ENCODE data around the gene OR4F15. TPM values are rescaled to one million over a fixed set of nuclear protein-coding genes. Genes with fewer than 3 reads are reported as not detected.
"Not testable (repeated sequence)": the region's sequence is repeated elsewhere in the genome, so short reads cannot be mapped to it uniquely, and the experiment has no call there.

The OR4F15 gene
- total RNA-seq, 1 donor from 2014 or later = not detected

DNA sequence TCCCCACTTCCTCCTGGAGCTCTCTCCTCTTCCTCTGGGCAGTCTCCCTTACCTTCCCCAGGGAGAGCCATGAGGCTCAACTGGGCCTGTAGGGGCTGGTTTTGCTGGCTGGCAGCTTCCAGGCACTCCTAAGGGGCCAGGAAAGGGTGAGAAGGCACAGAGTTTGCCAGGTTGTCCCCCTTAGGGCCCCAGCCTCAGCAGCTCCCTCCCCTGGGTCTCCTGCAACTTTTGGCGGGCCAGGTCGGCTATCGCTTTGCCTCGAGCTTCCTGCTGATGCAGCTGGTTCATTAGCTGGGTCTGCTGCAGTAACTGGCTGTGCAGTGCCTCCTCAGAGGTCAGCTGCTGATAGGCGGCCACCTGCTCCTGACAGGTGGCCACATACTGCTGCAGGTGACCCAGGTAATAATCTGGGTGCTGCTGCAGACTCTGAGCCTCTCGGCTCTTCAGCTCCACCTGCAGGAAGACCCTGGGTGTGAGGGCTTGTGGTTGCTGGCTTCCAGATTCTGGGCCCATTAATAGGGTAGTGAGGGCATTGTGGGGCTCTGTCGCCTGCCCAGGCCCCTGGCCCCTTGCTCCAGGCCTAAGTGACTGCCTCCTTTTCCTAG lies 38.4 kb upstream of the OR4F15 start:
- no peak overlapping the region for H3K4me3 ChIP-seq
- no peaks in the 10 kb centered on the region for H3K9me3 ChIP-seq
- TF ChIP-seq, protein P1, sequence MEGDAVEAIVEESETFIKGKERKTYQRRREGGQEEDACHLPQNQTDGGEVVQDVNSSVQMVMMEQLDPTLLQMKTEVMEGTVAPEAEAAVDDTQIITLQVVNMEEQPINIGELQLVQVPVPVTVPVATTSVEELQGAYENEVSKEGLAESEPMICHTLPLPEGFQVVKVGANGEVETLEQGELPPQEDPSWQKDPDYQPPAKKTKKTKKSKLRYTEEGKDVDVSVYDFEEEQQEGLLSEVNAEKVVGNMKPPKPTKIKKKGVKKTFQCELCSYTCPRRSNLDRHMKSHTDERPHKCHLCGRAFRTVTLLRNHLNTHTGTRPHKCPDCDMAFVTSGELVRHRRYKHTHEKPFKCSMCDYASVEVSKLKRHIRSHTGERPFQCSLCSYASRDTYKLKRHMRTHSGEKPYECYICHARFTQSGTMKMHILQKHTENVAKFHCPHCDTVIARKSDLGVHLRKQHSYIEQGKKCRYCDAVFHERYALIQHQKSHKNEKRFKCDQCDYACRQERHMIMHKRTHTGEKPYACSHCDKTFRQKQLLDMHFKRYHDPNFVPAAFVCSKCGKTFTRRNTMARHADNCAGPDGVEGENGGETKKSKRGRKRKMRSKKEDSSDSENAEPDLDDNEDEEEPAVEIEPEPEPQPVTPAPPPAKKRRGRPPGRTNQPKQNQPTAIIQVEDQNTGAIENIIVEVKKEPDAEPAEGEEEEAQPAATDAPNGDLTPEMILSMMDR (IDR thresholded peaks at IDR 0.05) = peak; percentile 9
- no peaks in the 10 kb centered on the region for H3K36me3 ChIP-seq
- DNase-seq = no peak
- ATAC-seq = no peak
- no peak overlapping the region for H3K27ac ChIP-seq
- H3K4me1 ChIP-seq = no peaks in the 10 kb centered on the region
- H3K27me3 ChIP-seq (ENCODE audit: low read depth) = no peaks in the 10 kb centered on the region
- intact Hi-C loops (cut with DNase I) = no loop called here

DNA sequence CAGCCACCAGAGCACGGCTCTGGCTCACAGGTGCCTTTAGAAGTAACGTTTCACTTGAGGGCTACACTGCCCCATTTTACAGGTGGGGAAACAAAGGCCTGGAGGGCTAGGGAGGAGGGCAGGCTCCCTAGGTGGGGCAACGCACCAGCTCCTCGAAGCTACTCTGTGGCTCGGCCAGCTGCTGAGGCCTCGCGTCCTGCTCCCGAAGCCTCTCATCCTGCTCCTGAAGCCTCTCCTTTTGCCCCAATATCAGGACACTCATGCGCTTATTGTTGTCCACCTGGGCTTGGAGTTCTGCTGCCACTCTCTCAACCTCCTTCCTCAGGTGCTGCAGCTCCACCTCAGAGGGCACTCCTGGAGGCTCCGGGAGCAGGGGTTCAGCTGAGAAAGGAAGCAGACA lies 36.9 kb upstream of the OR4F15 start:
- intact Hi-C loops (cut with DNase I) = no loop called here
- TF ChIP-seq, protein P1 (IDR thresholded peaks at IDR 0.05) = no peak
- Histone ChIP-seq H3K4me3 (no peak overlapping the region), H3K9me3 (no peaks in the 10 kb centered on the region), H3K27me3 (ENCODE audit: low read depth) (no peaks in the 10 kb centered on the region), H3K4me1 (no peaks in the 10 kb centered on the region), H3K36me3 (no peaks in the 10 kb centered on the region), H3K27ac (no peak overlapping the region)
- ATAC-seq (no peak), DNase-seq (no peak)

- H3K4me1 ChIP-seq; intact Hi-C loops (cut with DNase I); H3K27me3 ChIP-seq (ENCODE audit: low read depth); H3K27ac ChIP-seq; H3K4me3 ChIP-seq; H3K9me3 ChIP-seq; H3K36me3 ChIP-seq; DNase-seq; ATAC-seq: not testable (repeated sequence)
Observed at GRCh38 chr15:101778576-101778975, 33.4 kb upstream of the OR4F15 start.

DNA sequence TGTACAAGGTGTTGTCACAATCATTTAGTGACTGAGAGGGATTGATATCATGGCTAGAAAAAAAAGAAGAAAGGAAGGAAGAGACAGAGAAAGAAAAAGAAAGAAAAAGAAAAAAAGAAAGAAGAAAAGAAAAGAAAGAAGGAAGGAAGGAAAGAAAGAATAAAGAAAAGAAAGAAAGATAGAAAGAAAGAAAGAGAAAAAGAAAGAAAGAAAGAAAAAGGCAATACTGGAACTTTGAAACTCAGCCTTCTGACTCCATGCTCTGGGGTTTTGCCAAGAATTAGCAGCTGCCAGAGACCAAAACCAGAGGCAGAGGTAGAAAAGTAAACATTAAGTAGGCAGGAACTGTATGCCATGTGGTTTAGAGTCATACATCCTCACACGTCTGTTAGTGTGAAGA lies 31.8 kb upstream of the OR4F15 start:
- intact Hi-C loops (cut with DNase I); H3K27ac ChIP-seq; H3K4me1 ChIP-seq; H3K27me3 ChIP-seq (ENCODE audit: low read depth); H3K9me3 ChIP-seq; H3K4me3 ChIP-seq; H3K36me3 ChIP-seq; ATAC-seq; DNase-seq: not testable (repeated sequence)

GRCh38 chr15:101781928-101782327 lies 30.1 kb upstream of the OR4F15 start:
- DNase-seq (no peak), ATAC-seq (no peak)

DNA sequence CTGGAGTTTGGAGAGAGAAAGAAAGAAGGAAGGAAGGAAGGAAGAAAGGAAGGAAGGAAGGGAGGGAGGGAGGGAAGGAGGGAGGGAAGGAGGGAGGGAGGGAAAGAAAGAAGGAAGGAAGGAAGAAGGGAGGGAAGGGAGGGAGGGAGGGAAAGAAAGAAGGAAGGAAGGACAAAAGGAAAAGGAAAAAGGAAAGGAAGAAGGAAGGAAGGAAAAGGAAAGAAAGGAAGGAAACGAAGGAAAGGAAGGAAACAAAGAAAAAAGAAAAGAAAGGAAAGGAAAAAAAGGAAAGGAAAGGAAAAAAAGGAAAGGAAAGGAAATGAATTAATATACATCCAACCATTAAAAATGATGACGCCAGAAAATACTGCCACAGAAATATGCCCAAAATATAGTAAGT lies 27.4 kb upstream of the OR4F15 start:
- Histone ChIP-seq H3K27me3 (ENCODE audit: low read depth) (peaks cover 4% of the 10 kb centered on the region), H3K36me3 (no peaks in the 10 kb centered on the region), H3K4me3 (no peak overlapping the region), H3K4me1 (no peaks in the 10 kb centered on the region), H3K9me3 (no peaks in the 10 kb centered on the region), H3K27ac (no peak overlapping the region)
- TF ChIP-seq, protein P1 (IDR thresholded peaks at IDR 0.05) = no peak
- DNase-seq (no peak), ATAC-seq (no peak)
- intact Hi-C loops (cut with DNase I) = no loop called here

More at GRCh38 chr15:101781928-101782327, 30.1 kb upstream of the OR4F15 start:
- Histone ChIP-seq H3K36me3 (no peaks in the 10 kb centered on the region), H3K9me3 (no peaks in the 10 kb centered on the region), H3K4me3 (no peak overlapping the region), H3K4me1 (no peaks in the 10 kb centered on the region), H3K27ac (no peak overlapping the region), H3K27me3 (ENCODE audit: low read depth) (no peaks in the 10 kb centered on the region)
- TF ChIP-seq, protein P1 (IDR thresholded peaks at IDR 0.05) = no peak
- intact Hi-C loops (cut with DNase I) = no loop called here

DNA sequence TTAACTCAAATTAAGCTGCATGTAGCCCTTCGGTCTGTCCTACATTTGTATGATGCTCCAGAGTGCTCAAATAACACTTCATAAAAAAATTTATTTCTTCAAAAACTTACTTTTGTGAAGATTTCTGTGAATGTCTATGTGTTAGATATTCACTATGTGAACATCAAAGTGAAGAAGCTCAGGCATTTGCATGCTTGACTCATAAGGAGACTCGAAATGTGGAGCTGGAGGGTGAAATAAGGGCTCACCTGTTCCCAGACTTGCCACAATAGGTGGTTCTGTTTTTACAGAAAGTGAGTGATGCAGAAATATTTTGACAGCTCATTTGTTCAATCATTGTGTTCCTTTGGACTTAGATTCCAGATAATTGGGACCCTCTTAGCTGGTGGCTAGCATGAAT lies 25.6 kb upstream of the OR4F15 start:
- H3K9me3 ChIP-seq; ATAC-seq; H3K27me3 ChIP-seq (ENCODE audit: low read depth); H3K36me3 ChIP-seq; H3K4me3 ChIP-seq; H3K4me1 ChIP-seq; H3K27ac ChIP-seq; DNase-seq; intact Hi-C loops (cut with DNase I): not testable (repeated sequence)

DNA sequence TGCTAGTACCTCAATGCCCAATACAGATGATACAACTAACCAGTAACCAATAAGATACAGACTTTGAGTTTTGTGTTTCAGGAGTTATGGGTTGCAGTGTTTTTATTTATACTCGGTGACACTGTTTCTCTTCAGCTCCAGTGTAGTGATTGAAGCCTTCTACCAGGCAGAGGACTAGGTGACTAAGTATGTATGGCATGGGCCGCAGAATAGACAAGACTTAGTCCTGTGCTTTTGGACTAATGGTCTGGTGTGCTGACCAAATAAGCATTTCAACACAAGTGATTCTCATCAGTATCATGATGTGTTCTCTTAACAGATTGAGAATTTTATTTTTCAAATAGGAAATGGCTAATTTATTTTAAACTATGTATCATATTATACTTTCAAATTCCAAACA lies 24.0 kb upstream of the OR4F15 start:
- DNase-seq; H3K4me1 ChIP-seq; intact Hi-C loops (cut with DNase I): not testable (repeated sequence)

GRCh38 chr15:101788503-101789269 lies 23.3 kb upstream of the OR4F15 start:
- H3K4me3 ChIP-seq; H3K27ac ChIP-seq; H3K4me1 ChIP-seq; DNase-seq; H3K9me3 ChIP-seq; H3K36me3 ChIP-seq; intact Hi-C loops (cut with DNase I); H3K27me3 ChIP-seq (ENCODE audit: low read depth); ATAC-seq: not testable (repeated sequence)

More for the DNA sequence above, 24.0 kb upstream of the OR4F15 start:
- H3K9me3 ChIP-seq; ATAC-seq; H3K36me3 ChIP-seq; H3K27me3 ChIP-seq (ENCODE audit: low read depth); H3K4me3 ChIP-seq; H3K27ac ChIP-seq: not testable (repeated sequence)

DNA sequence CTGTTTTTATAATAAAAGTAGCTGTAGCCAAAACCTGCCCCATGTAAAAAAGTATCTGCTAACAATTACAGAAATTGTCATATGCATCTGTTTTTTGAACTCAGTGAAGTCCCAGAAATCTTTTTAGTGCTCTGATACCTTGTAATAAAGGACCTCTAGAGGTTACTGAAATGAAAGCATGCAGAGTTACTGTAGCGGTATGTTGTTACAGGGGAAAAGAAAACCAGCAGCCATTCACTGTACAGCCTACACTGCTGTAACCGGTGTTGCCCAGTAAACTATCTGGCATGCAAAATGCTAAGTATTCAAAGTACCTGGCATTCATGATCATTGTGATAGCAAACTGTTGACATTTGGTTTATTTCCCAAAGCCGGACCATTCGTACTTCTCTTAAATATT lies 21.3 kb upstream of the OR4F15 start:
- DNase-seq; H3K27me3 ChIP-seq (ENCODE audit: low read depth); intact Hi-C loops (cut with DNase I); ATAC-seq; H3K27ac ChIP-seq; H3K4me1 ChIP-seq; H3K9me3 ChIP-seq; H3K36me3 ChIP-seq; H3K4me3 ChIP-seq: not testable (repeated sequence)

Data from lower lobe of right lung (tissue), 2 donors.